PC-3 (cell line): ENCODE data around the gene NHERF2. TPM values are rescaled to one million over a fixed set of nuclear protein-coding genes. Genes with fewer than 3 reads are reported as not detected.

Experiments used
- ATAC-seq: fragments of 200-7000 bp; cut with Tn5 transposase; 2 replicates; pipeline ENCODE4 v1.9.1; 2020; ENCODE audit warnings: mild to moderate bottlenecking, moderate library complexity
- BruUV-seq: library from RNA; stranded (reverse); fragments of 400-500 nt; replicated peaks from 2 replicates; lab custom pipeline; 2021; lab: Mats Ljungman, UMichigan
- CTCF ChIA-PET: fragments of 300-600 bp; sonication (Branson Sonifier 250); formaldehyde crosslinking; loops from one replicate; lab custom pipeline; 2022; ENCODE audit warnings: antibody characterized with exemption; lab: Charles Lee
- POLR2A ChIA-PET: fragments of 300-600 bp; sonication (Branson Sonifier 250); formaldehyde crosslinking; loops from one replicate; lab custom pipeline; 2022; ENCODE audit warnings: antibody characterized with exemption; ENCODE audit not compliant: unreplicated experiment; lab: Charles Lee
- DNase-seq: peaks from one replicate; pipeline ENCODE4 v3.0.0-alpha.2; 2015
- H2AFZ ChIP-seq: fragments of 300-600 bp; sonication (generic); 2 replicates; pipeline ENCODE4 v1.6.0; 2016; ENCODE audit warnings: antibody characterized with exemption, low read length
- H3F3A ChIP-seq: fragments of 300-600 bp; sonication (generic); one replicate; pipeline ENCODE4 v1.6.0; 2017; ENCODE audit warnings: antibody characterized with exemption, low read length, control low read depth, mild to moderate bottlenecking; ENCODE audit not compliant: unreplicated experiment
- H3K27ac ChIP-seq: fragments of 300-600 bp; sonication (generic); 2 replicates; pipeline ENCODE4 v1.5.1; 2016; ENCODE audit warnings: mild to moderate bottlenecking, low read length
- H3K27me3 ChIP-seq: fragments of 300-600 bp; sonication (generic); 2 replicates; pipeline ENCODE4 v1.6.1; 2016; ENCODE audit warnings: low read length, mixed read lengths
- H3K36me3 ChIP-seq: fragments of 300-600 bp; sonication (generic); 2 replicates; pipeline ENCODE4 v1.6.1; 2016; ENCODE audit warnings: low read depth, mixed run types, low read length, mixed read lengths
- H3K4me1 ChIP-seq: fragments of 300-600 bp; sonication (generic); 2 replicates; pipeline ENCODE4 v1.5.1; 2016; ENCODE audit warnings: low read length; ENCODE audit not compliant: insufficient read depth
- H3K4me2 ChIP-seq: fragments of 300-600 bp; sonication (generic); 2 replicates; pipeline ENCODE4 v1.6.0; 2016; ENCODE audit warnings: low read length
- H3K4me3 ChIP-seq: fragments of 300-600 bp; sonication (generic); 2 replicates; pipeline ENCODE4 v1.5.1; 2016; ENCODE audit warnings: mild to moderate bottlenecking, low read length, mixed read lengths
- H3K79me2 ChIP-seq: fragments of 300-600 bp; sonication (generic); 2 replicates; pipeline ENCODE4 v1.6.1; 2017; ENCODE audit warnings: low read length, mixed read lengths
- H3K9ac ChIP-seq: fragments of 300-600 bp; sonication (generic); 2 replicates; pipeline ENCODE4 v1.6.0; 2016; ENCODE audit warnings: mild to moderate bottlenecking, low read length
- H3K9me2 ChIP-seq: fragments of 300-600 bp; sonication (generic); replicated peaks from 2 replicates; pipeline ENCODE4 v1.6.1; 2016; ENCODE audit warnings: mixed run types, low read length, mixed read lengths
- H3K9me3 ChIP-seq: fragments of 300-600 bp; sonication (generic); 2 replicates; pipeline ENCODE4 v1.6.1; 2016; ENCODE audit warnings: low read length, mixed read lengths
- H4K20me1 ChIP-seq: fragments of 300-600 bp; sonication (generic); 2 replicates; pipeline ENCODE4 v1.6.1; 2016; ENCODE audit warnings: low read length, mixed read lengths
- EZH2 ChIP-seq: fragments of 300-600 bp; sonication (generic); IDR thresholded peaks from one replicate; pipeline ENCODE4 v1.6.1; 2017; ENCODE audit warnings: antibody characterized with exemption, mild to moderate bottlenecking, low read length; ENCODE audit not compliant: unreplicated experiment
- EZH2phosphoT487 ChIP-seq: fragments of 300-600 bp; sonication (generic); IDR thresholded peaks from 2 replicates; pipeline ENCODE4 v1.6.1; 2018; ENCODE audit warnings: mild to moderate bottlenecking, antibody characterized with exemption, low read length, borderline replicate concordance
- intact Hi-C: fragments of 100-400 bp; cut with micrococcal nuclease; formaldehyde crosslinking; loops from 2 replicates; pipeline ENCODE4 v1.9.0; 2023
- total RNA-seq: library from RNA; depleted of rRNA; stranded (reverse); fragments of >200 nt; gene quantifications from 2 replicates; pipeline ENCODE4 v1.2.3, GENCODE V29; 2014
- TF ChIP-seq, protein P1 (sequence below): fragments of 300-600 bp; sonication (generic); conservative IDR thresholded peaks from 2 replicates; pipeline ENCODE4 v1.5.1; 2017; ENCODE audit warnings: antibody characterized with exemption, low read depth, mild to moderate bottlenecking, low read length

The NHERF2 gene
- total RNA-seq, 1 experiment from 2014 or later = 145 TPM

- no peaks in the 10 kb centered on the region for H3K36me3 ChIP-seq
- H3K27me3 ChIP-seq = no peaks in the 10 kb centered on the region
- no peak overlapping the region for H3K4me2 ChIP-seq
- H3K4me3 ChIP-seq = no peak overlapping the region
- ChIA-PET CTCF (no interaction called here), POLR2A (no interaction called here)
- BruUV-seq = no TSS peak
- no peaks in the 10 kb centered on the region for H4K20me1 ChIP-seq
- DNase-seq (no peak), ATAC-seq (no peak)
- no peak overlapping the region for H3K27ac ChIP-seq
- TF ChIP-seq EZH2 = no peak
- no peak for TF ChIP-seq EZH2phosphoT487
- TF ChIP-seq, protein P1, sequence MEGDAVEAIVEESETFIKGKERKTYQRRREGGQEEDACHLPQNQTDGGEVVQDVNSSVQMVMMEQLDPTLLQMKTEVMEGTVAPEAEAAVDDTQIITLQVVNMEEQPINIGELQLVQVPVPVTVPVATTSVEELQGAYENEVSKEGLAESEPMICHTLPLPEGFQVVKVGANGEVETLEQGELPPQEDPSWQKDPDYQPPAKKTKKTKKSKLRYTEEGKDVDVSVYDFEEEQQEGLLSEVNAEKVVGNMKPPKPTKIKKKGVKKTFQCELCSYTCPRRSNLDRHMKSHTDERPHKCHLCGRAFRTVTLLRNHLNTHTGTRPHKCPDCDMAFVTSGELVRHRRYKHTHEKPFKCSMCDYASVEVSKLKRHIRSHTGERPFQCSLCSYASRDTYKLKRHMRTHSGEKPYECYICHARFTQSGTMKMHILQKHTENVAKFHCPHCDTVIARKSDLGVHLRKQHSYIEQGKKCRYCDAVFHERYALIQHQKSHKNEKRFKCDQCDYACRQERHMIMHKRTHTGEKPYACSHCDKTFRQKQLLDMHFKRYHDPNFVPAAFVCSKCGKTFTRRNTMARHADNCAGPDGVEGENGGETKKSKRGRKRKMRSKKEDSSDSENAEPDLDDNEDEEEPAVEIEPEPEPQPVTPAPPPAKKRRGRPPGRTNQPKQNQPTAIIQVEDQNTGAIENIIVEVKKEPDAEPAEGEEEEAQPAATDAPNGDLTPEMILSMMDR = no peak
- no peaks in the 10 kb centered on the region for H3F3A ChIP-seq
- H3K4me1 ChIP-seq = peaks cover 22% of the 10 kb centered on the region
- H3K9ac ChIP-seq = no peak overlapping the region
- no peaks in the 10 kb centered on the region for H3K9me2 ChIP-seq
- intact Hi-C loops = no loop called here
- H2AFZ ChIP-seq = no peak overlapping the region
- H3K9me3 ChIP-seq = no peaks in the 10 kb centered on the region
- peaks cover 18% of the 10 kb centered on the region for H3K79me2 ChIP-seq
These were observed 13.2 kb upstream of the NHERF2 start for GRCh38 chr16:2013527-2013926.

DNA sequence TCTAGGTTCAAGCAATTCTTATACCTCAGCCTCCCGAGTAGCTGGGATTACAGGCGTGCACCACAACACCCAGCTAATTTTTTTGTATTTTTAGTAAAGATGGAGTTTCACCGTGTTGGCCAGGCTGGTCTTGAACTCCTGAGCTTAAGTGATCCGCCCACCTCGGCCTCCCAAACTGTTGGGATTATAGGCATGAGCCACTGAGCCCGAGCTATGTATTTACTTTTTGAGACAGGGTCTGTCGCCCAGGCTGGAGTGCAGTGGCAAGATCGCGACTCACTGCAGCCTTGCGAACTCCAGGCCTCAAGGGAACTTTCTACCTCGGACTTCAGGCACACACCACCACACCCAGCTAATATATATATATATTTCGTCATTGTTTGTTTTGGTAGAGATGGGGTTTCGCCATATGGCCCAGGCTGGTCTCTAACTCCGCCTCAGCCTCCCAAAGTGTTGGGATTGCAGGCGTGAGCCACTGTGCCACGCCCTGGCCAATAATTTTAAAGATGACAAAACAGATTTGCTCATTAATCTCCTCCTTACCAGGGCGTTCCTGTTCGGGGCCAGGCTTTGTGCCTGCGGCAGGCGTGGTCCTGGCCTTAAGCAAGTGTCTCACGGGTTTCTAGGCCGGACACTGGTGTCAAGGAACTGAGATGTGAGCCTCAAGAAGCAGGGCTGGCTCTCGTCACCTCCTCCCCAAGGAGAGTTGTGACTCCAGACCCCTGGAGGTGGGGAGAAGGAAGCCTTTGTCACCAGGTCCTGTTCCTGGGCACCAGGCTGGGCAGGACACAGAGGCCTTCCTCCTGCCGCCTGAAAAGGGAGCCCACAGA lies 11.4 kb upstream of the NHERF2 start:
- peaks cover 2% of the 10 kb centered on the region; the same call in 1 of the 2 replicates for H3K79me2 ChIP-seq
- H3K27me3 ChIP-seq = no peaks in the 10 kb centered on the region
- POLR2A ChIA-PET = interaction anchor here (0.6 kb wide), 1 partner anchor 30 kb away, joined by 5 read pairs; no protein-coding TSS in a partner anchor
- no peaks in the 10 kb centered on the region for H3K9me2 ChIP-seq
- peak; percentile 91 for ATAC-seq
- peak overlapping the region; percentile 49 for H3K9ac ChIP-seq
- H3K36me3 ChIP-seq = no peaks in the 10 kb centered on the region
- H3K4me2 ChIP-seq = peak overlapping the region; percentile 59
- H4K20me1 ChIP-seq = no peaks in the 10 kb centered on the region
- TSS peak; percentile 98 for BruUV-seq
- TF ChIP-seq EZH2phosphoT487 (no peak), EZH2 (no peak)
- TF ChIP-seq, protein P1 = no peak
- H3K9me3 ChIP-seq = no peaks in the 10 kb centered on the region
- H3K27ac ChIP-seq = peak overlapping the region; percentile 87
- no peaks in the 10 kb centered on the region for H3F3A ChIP-seq
- peak overlapping the region; percentile 7 for H2AFZ ChIP-seq
- CTCF ChIA-PET = interaction anchor here (0.6 to 1.1 kb wide), 2 partner anchors 55 to 979 kb away, joined by 3 to 5 read pairs; no protein-coding TSS in a partner anchor
- peak; percentile 92 for DNase-seq
- intact Hi-C loops = no loop called here
- peaks cover 17% of the 10 kb centered on the region for H3K4me1 ChIP-seq
- H3K4me3 ChIP-seq = peak overlapping the region; percentile 13; the same call in 1 of the 2 replicates

- no peaks in the 10 kb centered on the region for H3F3A ChIP-seq
- no peak overlapping the region for H3K4me3 ChIP-seq
- CTCF ChIA-PET = interaction anchor here (0.5 to 1.1 kb wide), 3 partner anchors 26 to 978 kb away, joined by 3 to 6 read pairs (median 5); no protein-coding TSS in a partner anchor
- intact Hi-C loops = no loop called here
- TSS peak; percentile 90 for BruUV-seq
- no peaks in the 10 kb centered on the region; the same call in 1 of the 2 replicates for H3K27me3 ChIP-seq
- POLR2A ChIA-PET = no interaction called here
- H3K4me1 ChIP-seq = peaks cover 13% of the 10 kb centered on the region
- ATAC-seq (no peak), DNase-seq (no peak)
- H2AFZ ChIP-seq = peak overlapping the region; percentile 7; the same call in 1 of the 2 replicates
- no peaks in the 10 kb centered on the region for H3K9me2 ChIP-seq
- H4K20me1 ChIP-seq = no peaks in the 10 kb centered on the region
- H3K36me3 ChIP-seq = no peaks in the 10 kb centered on the region
- peak overlapping the region; percentile 87 for H3K27ac ChIP-seq
- H3K9me3 ChIP-seq = no peaks in the 10 kb centered on the region
- TF ChIP-seq, protein P1 = no peak
- TF ChIP-seq EZH2phosphoT487 = no peak
- TF ChIP-seq EZH2 = no peak
- peak overlapping the region; percentile 59 for H3K4me2 ChIP-seq
- no peaks in the 10 kb centered on the region for H3K79me2 ChIP-seq
- H3K9ac ChIP-seq = peak overlapping the region; percentile 49
These were observed 10.8 kb upstream of the NHERF2 start for GRCh38 chr16:2015947-2016208.
